ENCODE data around the gene LEFTY1. TPM values are rescaled to one million over a fixed set of nuclear protein-coding genes. Genes with fewer than 3 reads are reported as not detected.
"Not testable (repeated sequence)": the region's sequence is repeated elsewhere in the genome, so short reads cannot be mapped to it uniquely, and the experiment has no call there.

The LEFTY1 gene
- total RNA-seq, 1 experiment from 2014 or later = 0.64 TPM

GRCh38 chr1:225936086-225936485, 47.1 kb upstream of the LEFTY1 start:
- H3K9me3 ChIP-seq (ENCODE audit: control insufficient read depth in 1 of 2, insufficient read depth in 1 of 2, low read depth in 1 of 2, low read length in 2 of 2); ATAC-seq; H3K27me3 ChIP-seq (ENCODE audit: insufficient read depth, low read length); H3K4me3 ChIP-seq (replicated peaks in 1 of 2; ENCODE audit: low read depth in 1 of 2, low read length in 2 of 2); H3K79me2 ChIP-seq (ENCODE audit: insufficient read depth, low read length); BruUV-seq (replicated peaks); H3K9me2 ChIP-seq (ENCODE audit: insufficient read depth); H3K36me3 ChIP-seq (ENCODE audit: control insufficient read depth in 1 of 2, insufficient read depth in 2 of 2, low read length in 2 of 2); intact Hi-C loops (cut with micrococcal nuclease); H3K27ac ChIP-seq (ENCODE audit: low read depth, low read length); H3K4me1 ChIP-seq (ENCODE audit: control insufficient read depth in 1 of 2, insufficient read depth in 2 of 2, low read length in 2 of 2); H2AFZ ChIP-seq (ENCODE audit: low read depth, low read length, poor library complexity, severe bottlenecking); H3K4me2 ChIP-seq (ENCODE audit: low read length); RAD21 ChIA-PET (ENCODE audit: low non-redundant PET in 1 of 2, low total read pairs in 2 of 2, uncharacterized antibody in 2 of 2, unreplicated experiment in 2 of 2); DNase-seq (ENCODE audit: low read depth, low spot score); H3K9ac ChIP-seq (ENCODE audit: low read length); H4K20me1 ChIP-seq (ENCODE audit: insufficient read depth): not testable (repeated sequence)
- CTCF ChIA-PET = interaction anchor here (1.5 kb wide), 1 partner anchor 12 kb away, joined by 3 read pairs; the partner anchor contains the start of gene PYCR2
- POLR2A ChIA-PET = interaction anchor here (1.2 kb wide), 1 partner anchor 12 kb away, joined by 5 read pairs; the partner anchor contains the start of gene PYCR2

- ChIA-PET RAD21 (ENCODE audit: low non-redundant PET in 1 of 2, low total read pairs in 2 of 2, uncharacterized antibody in 2 of 2, unreplicated experiment in 2 of 2) (no interaction called here), POLR2A (interaction anchor here (1.2 kb wide), 1 partner anchor 11 kb away, joined by 5 read pairs; the partner anchor contains the start of gene PYCR2), CTCF (interaction anchor here (1.5 kb wide), 1 partner anchor 11 kb away, joined by 3 read pairs; the partner anchor contains the start of gene PYCR2)
- H2AFZ ChIP-seq (ENCODE audit: low read depth, low read length, poor library complexity, severe bottlenecking) = no peak overlapping the region
- H3K27me3 ChIP-seq (ENCODE audit: insufficient read depth, low read length) = no peaks in the 10 kb centered on the region
- BruUV-seq (replicated peaks) = no TSS peak
- H3K9ac ChIP-seq (ENCODE audit: low read length) = no peak overlapping the region
- DNase-seq (ENCODE audit: low read depth, low spot score) (no peak), ATAC-seq (no peak)
- no peak overlapping the region for H3K4me2 ChIP-seq (ENCODE audit: low read length)
- TF ChIP-seq SP1 (IDR thresholded peaks at IDR 0.05; ENCODE audit: low read depth) = no peak
- no peak for TF ChIP-seq CBX3 (IDR thresholded peaks at IDR 0.05; ENCODE audit: low read depth)
- TF ChIP-seq CEBPB (IDR thresholded peaks at IDR 0.05; ENCODE audit: low read depth) = no peak
- TF ChIP-seq YY1 (IDR thresholded peaks at IDR 0.05; ENCODE audit: extremely low read depth, insufficient replicate concordance, low read depth, low read length) = no peak
- no peak for TF ChIP-seq REST (IDR thresholded peaks at IDR 0.05; ENCODE audit: low read depth)
- no peak for TF ChIP-seq ELF1 (IDR thresholded peaks at IDR 0.05; ENCODE audit: borderline replicate concordance, low read depth)
- no peak for TF ChIP-seq TCF7L2 (IDR thresholded peaks at IDR 0.05; ENCODE audit: borderline replicate concordance, extremely low read depth, insufficient read depth, insufficient read length)
- TF ChIP-seq EZH2 (IDR thresholded peaks at IDR 0.05) = no peak
- TF ChIP-seq RAD21 (IDR thresholded peaks at IDR 0.05; ENCODE audit: low read depth) = no peak
- TF ChIP-seq ZBTB33 (IDR thresholded peaks at IDR 0.05; ENCODE audit: extremely low read depth, insufficient replicate concordance, low read length) = no peak
- TF ChIP-seq ZNF274 (IDR thresholded peaks at IDR 0.05; ENCODE audit: low read depth, low read length) = no peak
- TF ChIP-seq EGR1 (IDR thresholded peaks at IDR 0.05; ENCODE audit: low read depth) = no peak
- no peak for TF ChIP-seq FOSL1 (IDR thresholded peaks at IDR 0.05; ENCODE audit: low read depth)
- TF ChIP-seq SIN3A (IDR thresholded peaks at IDR 0.05; ENCODE audit: low read depth) = no peak
- no peak for TF ChIP-seq SRF (IDR thresholded peaks at IDR 0.05; ENCODE audit: low read depth)
- no peak for TF ChIP-seq ZFX (IDR thresholded peaks at IDR 0.05)
- TF ChIP-seq POLR2A (IDR thresholded peaks at IDR 0.05; ENCODE audit: borderline replicate concordance, extremely low read depth, insufficient read depth, insufficient read length) = no peak
- TF ChIP-seq EZH2phosphoT487 (IDR thresholded peaks at IDR 0.05; ENCODE audit: borderline replicate concordance) = no peak
- intact Hi-C loops (cut with micrococcal nuclease) = no loop called here
- H3K79me2 ChIP-seq (ENCODE audit: insufficient read depth, low read length) = no peaks in the 10 kb centered on the region
- no peaks in the 10 kb centered on the region; a peak in 1 of 4 replicates for H3K4me1 ChIP-seq (ENCODE audit: control insufficient read depth in 1 of 2, insufficient read depth in 2 of 2, low read length in 2 of 2)
- no peak overlapping the region for H3K27ac ChIP-seq (ENCODE audit: low read depth, low read length)
- no peaks in the 10 kb centered on the region for H3K9me3 ChIP-seq (ENCODE audit: control insufficient read depth in 1 of 2, insufficient read depth in 1 of 2, low read depth in 1 of 2, low read length in 2 of 2)
- H3K36me3 ChIP-seq (ENCODE audit: control insufficient read depth in 1 of 2, insufficient read depth in 2 of 2, low read length in 2 of 2) = no peaks in the 10 kb centered on the region
- no peaks in the 10 kb centered on the region for H3K9me2 ChIP-seq (ENCODE audit: insufficient read depth)
- no peaks in the 10 kb centered on the region for H4K20me1 ChIP-seq (ENCODE audit: insufficient read depth)
- H3K4me3 ChIP-seq (replicated peaks in 1 of 2; ENCODE audit: low read depth in 1 of 2, low read length in 2 of 2) = no peak overlapping the region
Measured at GRCh38 chr1:225934711-225935110, 45.8 kb upstream of the LEFTY1 start.

Data from HCT116 (cell line).